Osteocyte (in vitro differentiated cells): ENCODE data around the gene CDKN2B. TPM values are rescaled to one million over a fixed set of nuclear protein-coding genes. Genes with fewer than 3 reads are reported as not detected.
A peak's percentile ranks its signal among the peaks of the same experiment; 100 is the strongest.

ENCODE experiments used
- DNase-seq: peaks from one replicate; pipeline ENCODE4 v3.0.0; 2021; ENCODE audit warnings: mixed read lengths; ENCODE audit not compliant: unreplicated experiment; ENCODE audit errors: extremely low spot score
- H3K27ac Mint-ChIP-seq: one replicate; pipeline ENCODE4 v1.8.0; 2021; ENCODE audit warnings: mild to moderate bottlenecking, mixed read lengths; ENCODE audit not compliant: unreplicated experiment
- H3K27me3 Mint-ChIP-seq: one replicate; pipeline ENCODE4 v1.8.0; 2021; ENCODE audit warnings: mixed read lengths; ENCODE audit not compliant: unreplicated experiment
- H3K36me3 Mint-ChIP-seq: one replicate; pipeline ENCODE4 v1.8.0; 2021; ENCODE audit warnings: mixed read lengths; ENCODE audit not compliant: unreplicated experiment
- H3K4me1 Mint-ChIP-seq: one replicate; pipeline ENCODE4 v1.8.0; 2021; ENCODE audit warnings: mixed read lengths; ENCODE audit not compliant: unreplicated experiment
- H3K4me3 Mint-ChIP-seq: one replicate; pipeline ENCODE4 v1.8.0; 2021; ENCODE audit warnings: mild to moderate bottlenecking, moderate library complexity, mixed read lengths; ENCODE audit not compliant: unreplicated experiment
- H3K9me3 Mint-ChIP-seq: one replicate; pipeline ENCODE4 v1.8.0; 2021; ENCODE audit warnings: mixed read lengths; ENCODE audit not compliant: unreplicated experiment
- CTCF ChIP-seq: fragments of 200-600 bp; sonication (generic); IDR thresholded peaks from 2 replicates; pipeline ENCODE4 v1.5.0; 2021; ENCODE audit warnings: antibody characterized with exemption, mild to moderate bottlenecking, moderate library complexity
- total RNA-seq: library from RNA; stranded (reverse); gene quantifications from 2 replicates; pipeline ENCODE4 v1.2.1, GENCODE V29; 2021

The CDKN2B gene
- total RNA-seq, 1 donor from 2014 or later = 22.9 TPM

DNA sequence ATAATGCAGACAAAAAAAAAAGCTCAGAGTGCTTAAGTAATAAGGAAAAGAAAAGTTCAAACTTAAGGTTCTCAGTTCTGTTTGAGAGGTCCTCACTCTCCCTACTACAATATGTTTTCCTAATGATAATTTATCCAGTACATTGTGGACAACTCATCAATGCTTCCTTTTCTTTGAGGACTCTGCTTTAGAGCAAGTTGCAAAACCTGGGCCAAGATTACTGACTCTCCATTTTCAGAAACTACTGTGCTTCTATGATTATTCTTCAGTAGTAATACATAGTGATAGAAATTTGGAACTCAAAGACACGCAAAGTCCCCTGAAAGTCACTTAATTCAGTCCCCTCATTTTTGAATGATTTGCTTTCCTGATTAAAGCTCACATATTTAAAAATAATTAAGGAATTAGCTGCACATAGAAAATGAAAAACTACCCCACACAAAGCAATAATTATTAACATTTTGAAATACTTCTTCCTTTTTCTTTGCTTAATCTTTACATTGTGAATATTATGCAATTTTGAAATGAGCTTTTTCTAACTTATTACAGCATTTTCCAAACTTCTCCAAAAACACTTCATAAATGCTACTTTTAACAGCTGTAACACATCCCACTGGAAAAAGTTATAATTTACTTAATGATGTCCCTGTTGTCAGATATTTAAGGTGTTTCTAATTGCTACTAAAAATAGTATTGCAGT is 26.1 kb downstream of the CDKN2B start:
- H3K9me3 Mint-ChIP-seq = no peaks in the 10 kb centered on the region
- H3K36me3 Mint-ChIP-seq = no peaks in the 10 kb centered on the region
- no peak overlapping the region for H3K27ac Mint-ChIP-seq
- TF ChIP-seq CTCF = no peak
- peaks cover 11% of the 10 kb centered on the region for H3K4me1 Mint-ChIP-seq
- peaks cover 67% of the 10 kb centered on the region for H3K27me3 Mint-ChIP-seq
- H3K4me3 Mint-ChIP-seq = no peak overlapping the region
- no peak for DNase-seq

GRCh38 chr9:21982391-21982790 is 26.7 kb downstream of the CDKN2B start:
- H3K9me3 Mint-ChIP-seq = peaks cover 3% of the 10 kb centered on the region
- no peak overlapping the region for H3K27ac Mint-ChIP-seq
- H3K27me3 Mint-ChIP-seq = peaks cover 73% of the 10 kb centered on the region
- no peak for TF ChIP-seq CTCF
- no peak overlapping the region for H3K4me3 Mint-ChIP-seq
- H3K4me1 Mint-ChIP-seq = peaks cover 8% of the 10 kb centered on the region
- DNase-seq = no peak
- no peaks in the 10 kb centered on the region for H3K36me3 Mint-ChIP-seq

- peaks cover 90% of the 10 kb centered on the region for H3K27me3 Mint-ChIP-seq
- H3K36me3 Mint-ChIP-seq = peaks cover 5% of the 10 kb centered on the region
- no peak for DNase-seq
- H3K4me3 Mint-ChIP-seq = no peak overlapping the region
- no peak for TF ChIP-seq CTCF
- no peak overlapping the region for H3K27ac Mint-ChIP-seq
- H3K4me1 Mint-ChIP-seq = peaks cover 15% of the 10 kb centered on the region
- H3K9me3 Mint-ChIP-seq = peaks cover 3% of the 10 kb centered on the region
Measured at GRCh38 chr9:21976334-21976875, 32.7 kb downstream of the CDKN2B start.

- peaks cover 21% of the 10 kb centered on the region for H3K4me1 Mint-ChIP-seq
- peaks cover 92% of the 10 kb centered on the region for H3K27me3 Mint-ChIP-seq
- H3K36me3 Mint-ChIP-seq = peaks cover 11% of the 10 kb centered on the region
- peaks cover 3% of the 10 kb centered on the region for H3K9me3 Mint-ChIP-seq
- peak overlapping the region; percentile 75 for H3K4me3 Mint-ChIP-seq
- no peak for TF ChIP-seq CTCF
- H3K27ac Mint-ChIP-seq = no peak overlapping the region
- DNase-seq = peak; percentile 86
Measured at GRCh38 chr9:21974722-21975409, 34.2 kb downstream of the CDKN2B start.

DNA sequence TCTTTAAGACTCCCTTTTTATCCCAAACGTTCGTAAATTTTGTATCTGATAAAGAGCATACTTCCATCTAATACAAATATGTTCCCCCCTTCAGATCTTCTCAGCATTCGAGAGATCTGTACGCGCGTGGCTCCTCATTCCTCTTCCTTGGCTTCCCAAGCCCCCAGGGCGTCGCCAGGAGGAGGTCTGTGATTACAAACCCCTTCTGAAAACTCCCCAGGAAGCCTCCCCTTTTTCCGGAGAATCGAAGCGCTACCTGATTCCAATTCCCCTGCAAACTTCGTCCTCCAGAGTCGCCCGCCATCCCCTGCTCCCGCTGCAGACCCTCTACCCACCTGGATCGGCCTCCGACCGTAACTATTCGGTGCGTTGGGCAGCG is 34.8 kb downstream of the CDKN2B start:
- DNase-seq = no peak
- peak overlapping the region; percentile 75 for H3K4me3 Mint-ChIP-seq
- H3K27me3 Mint-ChIP-seq = peaks cover 92% of the 10 kb centered on the region
- H3K9me3 Mint-ChIP-seq = peaks cover 3% of the 10 kb centered on the region
- H3K4me1 Mint-ChIP-seq = peaks cover 21% of the 10 kb centered on the region
- H3K27ac Mint-ChIP-seq = no peak overlapping the region
- peaks cover 12% of the 10 kb centered on the region for H3K36me3 Mint-ChIP-seq
- TF ChIP-seq CTCF = no peak
